Ecto neural progenitor cell (in vitro differentiated cells): ENCODE data around the gene PCNX3.

ENCODE experiments used
- DNase-seq: peaks from one replicate; pipeline ENCODE4 v3.0.0-alpha.2; 2018; ENCODE audit warnings: low spot score

Gene PCNX3

GRCh38 chr11:65580756-65581155, 34.8 kb upstream of the PCNX3 start:
- DNase-seq = no peak

- DNase-seq = no peak
Measured at GRCh38 chr11:65581928-65582327, 33.6 kb upstream of the PCNX3 start.

GRCh38 chr11:65583589-65583988, 32.0 kb upstream of the PCNX3 start:
- DNase-seq = no peak

- no peak for DNase-seq
Measured at GRCh38 chr11:65584106-65584505, 31.5 kb upstream of the PCNX3 start.

GRCh38 chr11:65584723-65585171, 30.8 kb upstream of the PCNX3 start:
- DNase-seq = no peak

GRCh38 chr11:65585396-65586246, 30.0 kb upstream of the PCNX3 start:
- DNase-seq = no peak

- DNase-seq = no peak
Measured at GRCh38 chr11:65586247-65586630, 29.3 kb upstream of the PCNX3 start.

GRCh38 chr11:65586676-65587075, 28.9 kb upstream of the PCNX3 start:
- DNase-seq = peak; percentile 77

GRCh38 chr11:65588199-65589054, 27.1 kb upstream of the PCNX3 start:
- no peak for DNase-seq

GRCh38 chr11:65589444-65590239, 25.9 kb upstream of the PCNX3 start:
- no peak for DNase-seq

- no peak for DNase-seq
Measured at GRCh38 chr11:65590240-65590738, 25.3 kb upstream of the PCNX3 start.

GRCh38 chr11:65591939-65592857, 23.4 kb upstream of the PCNX3 start:
- DNase-seq = peak; percentile 81

- no peak for DNase-seq
Measured at GRCh38 chr11:65592858-65593517, 22.6 kb upstream of the PCNX3 start.

- DNase-seq = no peak
Measured at GRCh38 chr11:65593518-65594414, 21.8 kb upstream of the PCNX3 start.

- no peak for DNase-seq
Measured at GRCh38 chr11:65595131-65595530, 20.4 kb upstream of the PCNX3 start.

GRCh38 chr11:65595543-65596281, 19.9 kb upstream of the PCNX3 start, which contains the start of gene KCNK7:
KCNK7 (minus strand) TSS chr11:65595800; CDS start chr11:65595772, 28 bp downstream.
- no peak for DNase-seq

- DNase-seq = no peak
Measured at GRCh38 chr11:65596520-65596919, 19.1 kb upstream of the PCNX3 start.

GRCh38 chr11:65598258-65598699, 17.3 kb upstream of the PCNX3 start:
- DNase-seq = no peak
